Vagina (tissue), 2 donors: ENCODE results near the gene F9. TPM values are rescaled to one million over a fixed set of nuclear protein-coding genes. Genes with fewer than 3 reads are reported as not detected.

Source experiments
- DNase-seq, 2 donors: peaks; one replicate each; pipeline ENCODE4 v3.0.0-alpha.2; 2017; ENCODE audit errors: extremely low spot score in 2 of 2
- H3K27ac ChIP-seq: fragments of 200-600 bp; sonication (generic); one replicate; pipeline ENCODE4 v1.5.1; 2019
- H3K27me3 ChIP-seq: fragments of 200-600 bp; sonication (generic); one replicate; pipeline ENCODE4 v1.5.1; 2019
- H3K36me3 ChIP-seq, 2 donors: fragments of 200-600 bp; sonication (generic); one replicate each; pipeline ENCODE4 v1.5.1; 2017 to 2019
- H3K4me1 ChIP-seq: fragments of 200-600 bp; sonication (generic); one replicate; pipeline ENCODE4 v1.5.1; 2019
- H3K4me3 ChIP-seq, 2 donors: fragments of 200-600 bp; sonication (generic); 1 replicate in 1 of 2; 2 replicates in 1 of 2; pipeline ENCODE4 v1.5.1; 2016 to 2019
- H3K9me3 ChIP-seq: fragments of 200-600 bp; sonication (generic); one replicate; pipeline ENCODE4 v1.5.1; 2019
- POLR2A ChIP-seq, 2 donors: fragments of 450-650 bp; IDR thresholded peaks; one replicate each; pipeline ENCODE4 v1.6.1; 2017; ENCODE audit warnings: antibody characterized with exemption in 2 of 2, mild to moderate bottlenecking in 2 of 2, moderate library complexity in 2 of 2
- POLR2AphosphoS5 ChIP-seq, 2 donors: sonication (generic); formaldehyde crosslinking; IDR thresholded peaks; one replicate each; pipeline ENCODE4 v1.9.0; 2017; ENCODE audit warnings: antibody characterized with exemption in 2 of 2, mild to moderate bottlenecking in 2 of 2, low read depth in 1 of 2; ENCODE audit not compliant: insufficient read depth in 1 of 2
- intact Hi-C: fragments of 100-400 bp; cut with DNase I; formaldehyde crosslinking; loops from one replicate; pipeline ENCODE4 v1.15.1; 2023
- total RNA-seq: library from RNA; depleted of rRNA; stranded (reverse); fragments of >200 nt; gene quantifications from one replicate; pipeline ENCODE4 v1.2.3, GENCODE V29; 2016
- TF ChIP-seq, protein P1 (sequence below), 3 experiments: fragments of 450-650 bp in 2 of 3; fragments of 200-600 bp in 1 of 3; sonication (generic) in 1 of 3; IDR thresholded peaks; one replicate each; pipeline ENCODE4 v1.5.1; 2017 to 2019; ENCODE audit warnings: antibody characterized with exemption in 3 of 3, mild to moderate bottlenecking in 2 of 3, moderate library complexity in 2 of 3

Gene F9
- total RNA-seq, 1 donor from 2014 or later: not detected

DNA sequence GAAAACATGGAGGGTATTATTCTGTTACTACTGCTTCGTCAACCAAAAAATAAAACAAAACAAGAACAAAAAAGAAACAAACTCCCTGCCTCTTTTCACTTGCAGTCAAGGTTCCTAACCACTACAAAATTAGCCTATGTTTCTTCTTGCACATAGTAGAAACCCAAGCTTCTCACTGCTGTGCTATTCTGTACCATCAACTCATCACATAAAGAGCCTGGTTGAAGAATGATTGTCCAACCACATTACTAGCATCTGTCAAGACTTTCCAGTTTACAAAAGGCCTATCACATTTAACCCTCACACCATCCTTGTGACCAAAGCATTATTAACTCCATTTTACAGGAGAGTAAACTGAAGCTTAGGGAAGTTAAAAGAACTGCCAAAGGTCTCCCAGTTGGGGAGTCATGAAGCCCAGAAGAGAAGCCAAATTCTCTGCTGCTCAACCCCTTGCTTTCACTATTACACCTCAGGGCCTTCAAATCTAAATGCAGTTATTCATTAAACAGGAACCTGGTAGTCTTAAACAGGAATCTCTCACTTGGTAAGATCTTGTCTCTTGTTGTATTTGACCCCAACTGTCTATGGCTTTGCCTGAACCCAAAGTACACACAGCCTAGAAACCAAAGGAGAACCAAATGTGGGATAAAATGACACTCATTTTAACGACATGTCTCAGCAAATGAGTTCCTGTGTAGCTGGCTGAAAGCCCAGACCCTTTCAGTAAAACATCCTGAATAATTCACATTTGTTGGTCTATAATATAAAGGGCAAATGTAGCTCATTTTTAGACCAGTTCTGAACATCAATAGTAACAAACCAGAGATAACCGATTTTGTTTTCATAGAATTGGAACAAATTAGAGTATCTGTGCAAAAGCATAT, 8.6 kb downstream of the F9 start:
- no peak for DNase-seq
- intact Hi-C loops: no loop called here

DNA sequence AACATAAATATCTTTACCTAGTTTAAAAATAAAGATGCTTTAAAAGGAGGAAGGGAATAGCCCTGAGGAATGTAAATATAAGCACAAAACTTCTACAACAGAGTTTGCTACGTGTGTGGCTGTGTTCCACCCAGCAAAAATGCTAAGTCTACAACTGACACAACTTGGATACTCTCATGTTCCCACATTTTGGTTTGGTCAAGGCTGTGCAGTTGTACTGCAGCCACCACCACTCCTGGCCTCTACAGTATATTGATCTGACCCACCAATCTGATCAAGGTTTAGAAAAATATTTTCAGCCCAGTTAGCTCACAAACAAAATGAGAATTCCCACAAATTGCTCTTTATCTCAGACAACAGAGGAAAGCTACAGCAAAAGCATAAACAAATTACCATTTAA, 12.1 kb downstream of the F9 start:
- Histone ChIP-seq H3K9me3 (no peaks in the 10 kb centered on the region), H3K27ac (no peak overlapping the region), H3K4me3 (no peak overlapping the region), H3K27me3 (no peaks in the 10 kb centered on the region), H3K4me1 (no peaks in the 10 kb centered on the region), H3K36me3 (no peaks in the 10 kb centered on the region)
- TF ChIP-seq, protein P1, sequence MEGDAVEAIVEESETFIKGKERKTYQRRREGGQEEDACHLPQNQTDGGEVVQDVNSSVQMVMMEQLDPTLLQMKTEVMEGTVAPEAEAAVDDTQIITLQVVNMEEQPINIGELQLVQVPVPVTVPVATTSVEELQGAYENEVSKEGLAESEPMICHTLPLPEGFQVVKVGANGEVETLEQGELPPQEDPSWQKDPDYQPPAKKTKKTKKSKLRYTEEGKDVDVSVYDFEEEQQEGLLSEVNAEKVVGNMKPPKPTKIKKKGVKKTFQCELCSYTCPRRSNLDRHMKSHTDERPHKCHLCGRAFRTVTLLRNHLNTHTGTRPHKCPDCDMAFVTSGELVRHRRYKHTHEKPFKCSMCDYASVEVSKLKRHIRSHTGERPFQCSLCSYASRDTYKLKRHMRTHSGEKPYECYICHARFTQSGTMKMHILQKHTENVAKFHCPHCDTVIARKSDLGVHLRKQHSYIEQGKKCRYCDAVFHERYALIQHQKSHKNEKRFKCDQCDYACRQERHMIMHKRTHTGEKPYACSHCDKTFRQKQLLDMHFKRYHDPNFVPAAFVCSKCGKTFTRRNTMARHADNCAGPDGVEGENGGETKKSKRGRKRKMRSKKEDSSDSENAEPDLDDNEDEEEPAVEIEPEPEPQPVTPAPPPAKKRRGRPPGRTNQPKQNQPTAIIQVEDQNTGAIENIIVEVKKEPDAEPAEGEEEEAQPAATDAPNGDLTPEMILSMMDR (IDR thresholded peaks at IDR 0.05): no peak
- TF ChIP-seq POLR2AphosphoS5 (IDR thresholded peaks at IDR 0.05; ENCODE audit: insufficient read depth in 1 of 2, low read depth in 1 of 2) (no peak), POLR2A (IDR thresholded peaks at IDR 0.05) (no peak)
- DNase-seq: no peak
- intact Hi-C loops: no loop called here

More for the DNA sequence above, 8.6 kb downstream of the F9 start:
- Histone ChIP-seq H3K4me1 (no peaks in the 10 kb centered on the region), H3K4me3 (no peak overlapping the region), H3K27me3 (no peaks in the 10 kb centered on the region), H3K27ac (no peak overlapping the region), H3K9me3 (no peaks in the 10 kb centered on the region), H3K36me3 (no peaks in the 10 kb centered on the region)
- TF ChIP-seq POLR2AphosphoS5 (IDR thresholded peaks at IDR 0.05; ENCODE audit: insufficient read depth in 1 of 2, low read depth in 1 of 2) (no peak), POLR2A (IDR thresholded peaks at IDR 0.05) (no peak)
- TF ChIP-seq, protein P1 (IDR thresholded peaks at IDR 0.05): no peak

DNA sequence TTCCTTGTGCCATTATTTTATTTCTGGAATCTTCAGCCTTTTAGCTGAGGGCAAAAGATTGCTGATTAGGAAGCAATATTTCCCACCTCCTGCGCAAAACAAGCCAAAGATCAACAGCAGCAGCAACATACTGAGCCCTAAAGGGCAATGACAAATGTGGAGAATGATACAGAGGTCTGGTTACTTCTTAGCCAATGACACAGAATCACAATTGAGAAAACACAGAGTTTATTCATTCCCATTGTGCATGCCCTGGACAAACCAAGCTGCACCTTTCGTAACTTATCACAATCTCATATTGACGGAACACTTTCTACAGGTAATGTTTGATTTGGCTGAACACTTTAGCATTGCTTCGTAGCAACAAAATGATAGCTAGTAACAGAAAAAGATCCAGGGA, 13.4 kb downstream of the F9 start:
- Histone ChIP-seq H3K9me3 (no peaks in the 10 kb centered on the region), H3K4me1 (no peaks in the 10 kb centered on the region), H3K36me3 (no peaks in the 10 kb centered on the region), H3K27ac (no peak overlapping the region), H3K27me3 (no peaks in the 10 kb centered on the region), H3K4me3 (no peak overlapping the region)
- TF ChIP-seq POLR2AphosphoS5 (IDR thresholded peaks at IDR 0.05; ENCODE audit: insufficient read depth in 1 of 2, low read depth in 1 of 2) (no peak), POLR2A (IDR thresholded peaks at IDR 0.05) (no peak)
- TF ChIP-seq, protein P1 (IDR thresholded peaks at IDR 0.05): no peak
- intact Hi-C loops: no loop called here
- DNase-seq: no peak

DNA sequence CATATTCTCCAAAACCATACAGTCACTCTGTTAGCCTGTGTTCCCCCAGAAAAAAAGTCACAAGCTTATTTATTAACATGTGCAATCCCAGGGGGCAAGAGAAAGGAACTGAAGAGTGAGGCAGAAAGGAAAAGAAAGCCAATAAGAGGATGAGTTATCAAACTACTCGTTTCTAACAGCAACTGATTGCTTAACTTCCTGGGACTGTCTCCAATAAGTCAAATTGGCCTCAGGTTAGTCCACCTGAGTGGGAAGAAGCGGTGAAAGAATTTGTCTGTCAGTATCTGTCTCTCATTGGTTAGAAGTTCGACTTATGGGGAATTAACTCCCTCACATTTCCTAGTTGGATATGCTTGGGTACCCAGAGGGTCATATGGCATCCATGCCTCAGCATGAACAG, 14.1 kb downstream of the F9 start:
- no peak for DNase-seq
- intact Hi-C loops: no loop called here
- no peak overlapping the region for H3K4me3 ChIP-seq
- H3K36me3 ChIP-seq: no peaks in the 10 kb centered on the region
- H3K27ac ChIP-seq: no peak overlapping the region
- no peak for TF ChIP-seq POLR2A (IDR thresholded peaks at IDR 0.05)
- TF ChIP-seq POLR2AphosphoS5 (IDR thresholded peaks at IDR 0.05; ENCODE audit: insufficient read depth in 1 of 2, low read depth in 1 of 2): no peak
- TF ChIP-seq, protein P1 (IDR thresholded peaks at IDR 0.05): no peak
- H3K4me1 ChIP-seq: no peaks in the 10 kb centered on the region
- no peaks in the 10 kb centered on the region for H3K9me3 ChIP-seq
- no peaks in the 10 kb centered on the region for H3K27me3 ChIP-seq

DNA sequence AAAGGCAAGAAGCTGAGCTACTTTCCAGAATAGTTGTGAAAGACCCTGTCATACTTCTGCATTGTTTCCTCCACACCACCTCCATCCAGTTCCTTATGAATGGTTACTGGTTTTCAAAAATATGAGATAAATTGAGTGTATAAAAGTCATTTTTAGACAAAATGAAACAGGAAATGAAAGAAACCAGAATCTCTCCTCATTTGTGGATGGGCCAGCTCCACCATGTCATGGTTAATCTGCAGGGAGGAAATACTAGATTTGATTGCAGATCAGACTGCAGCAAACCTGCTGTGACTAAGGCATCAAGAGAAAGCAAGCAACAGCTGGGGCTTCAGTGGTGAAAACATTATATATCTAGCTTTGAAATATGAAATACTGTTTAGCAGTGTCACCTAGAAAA, 23.8 kb downstream of the F9 start:
- no peaks in the 10 kb centered on the region for H3K9me3 ChIP-seq
- H3K27ac ChIP-seq: no peak overlapping the region
- H3K4me1 ChIP-seq: no peaks in the 10 kb centered on the region
- no peaks in the 10 kb centered on the region for H3K27me3 ChIP-seq
- TF ChIP-seq POLR2AphosphoS5 (IDR thresholded peaks at IDR 0.05; ENCODE audit: insufficient read depth in 1 of 2, low read depth in 1 of 2): no peak
- TF ChIP-seq, protein P1 (IDR thresholded peaks at IDR 0.05): no peak
- TF ChIP-seq POLR2A (IDR thresholded peaks at IDR 0.05): no peak
- no peak overlapping the region for H3K4me3 ChIP-seq
- no peaks in the 10 kb centered on the region for H3K36me3 ChIP-seq
- intact Hi-C loops: no loop called here
- DNase-seq: no peak
